A673 (cell line): ENCODE measurements around the gene CCDC157. TPM values are rescaled to one million over a fixed set of nuclear protein-coding genes. Genes with fewer than 3 reads are reported as not detected.

Experiments used
- BruUV-seq: library from RNA; stranded (reverse); fragments of 400-500 nt; replicated peaks from 2 replicates; lab custom pipeline; 2021; lab: Mats Ljungman, UMichigan
- CTCF ChIA-PET: fragments of 300-600 bp; sonication (Branson Sonifier 250); formaldehyde crosslinking; loops from one replicate; lab custom pipeline; 2022; ENCODE audit warnings: antibody characterized with exemption; lab: Charles Lee
- POLR2A ChIA-PET: fragments of 300-600 bp; sonication (Branson Sonifier 250); formaldehyde crosslinking; loops from one replicate; lab custom pipeline; 2022; ENCODE audit warnings: antibody characterized with exemption; ENCODE audit not compliant: low non-redundant PET; lab: Charles Lee
- DNase-seq: peaks from one replicate; pipeline ENCODE4 v3.0.0-alpha.2; 2015; ENCODE audit warnings: low spot score
- H3K27ac ChIP-seq: fragments of 200-600 bp; sonication (generic); 2 replicates; pipeline ENCODE4 v1.5.1; 2016; ENCODE audit warnings: mixed run types, low read depth, mild to moderate bottlenecking, mixed read lengths, antibody characterized with exemption, low read length; ENCODE audit not compliant: poor library complexity, severe bottlenecking
- H3K27me3 ChIP-seq: fragments of 200-600 bp; sonication (generic); replicated peaks from 2 replicates; pipeline ENCODE4 v1.6.1; 2017; ENCODE audit warnings: mixed run types, low read depth, mild to moderate bottlenecking, mixed read lengths, antibody characterized with exemption, low read length; ENCODE audit not compliant: insufficient read depth, poor library complexity
- H3K36me3 ChIP-seq: fragments of 200-600 bp; sonication (generic); 2 replicates; pipeline ENCODE4 v1.6.1; 2016; ENCODE audit warnings: mixed run types, mild to moderate bottlenecking, mixed read lengths, antibody characterized with exemption, low read length; ENCODE audit not compliant: insufficient read depth, poor library complexity, severe bottlenecking
- H3K4me1 ChIP-seq: fragments of 200-600 bp; sonication (generic); 2 replicates; pipeline ENCODE4 v1.6.1; 2017; ENCODE audit warnings: mixed run types, mild to moderate bottlenecking, mixed read lengths, antibody characterized with exemption, low read length; ENCODE audit not compliant: insufficient read depth, poor library complexity, severe bottlenecking
- H3K4me3 ChIP-seq: fragments of 200-600 bp; sonication (generic); 2 replicates; pipeline ENCODE4 v1.5.1; 2016; ENCODE audit warnings: low read depth, mixed run types, mild to moderate bottlenecking, mixed read lengths, low read length; ENCODE audit not compliant: poor library complexity, severe bottlenecking
- H3K9me3 ChIP-seq: fragments of 200-600 bp; sonication (generic); 2 replicates; pipeline ENCODE4 v1.6.1; 2016; ENCODE audit warnings: mixed run types, low read depth, mild to moderate bottlenecking, mixed read lengths, antibody characterized with exemption, low read length; ENCODE audit not compliant: poor library complexity, severe bottlenecking
- CTCF ChIP-seq: fragments of 300-800, 200-600 bp; sonication (generic); conservative IDR thresholded peaks from 2 replicates; pipeline ENCODE4 v1.5.1; 2017; ENCODE audit warnings: low read depth, mild to moderate bottlenecking, antibody characterized with exemption, low read length, moderate library complexity, mixed read lengths
- EZH2 ChIP-seq: fragments of 200-600 bp; sonication (generic); IDR thresholded peaks from 2 replicates; pipeline ENCODE4 v1.6.1; 2017; ENCODE audit warnings: borderline replicate concordance, low read depth, mild to moderate bottlenecking, mixed read lengths, antibody characterized with exemption, low read length; ENCODE audit not compliant: poor library complexity, severe bottlenecking
- intact Hi-C: fragments of 100-400 bp; cut with micrococcal nuclease; formaldehyde crosslinking; loops from one replicate; pipeline ENCODE4 v1.10.0; 2022; ENCODE audit not compliant: unreplicated experiment
- total RNA-seq: library from RNA; stranded (reverse); gene quantifications from 2 replicates; pipeline ENCODE4 v1.2.3, GENCODE V29; 2021

CCDC157 gene
- total RNA-seq, 1 experiment from 2014 or later = 5.7 TPM

- BruUV-seq = no TSS peak
- H3K4me1 ChIP-seq = no peaks in the 10 kb centered on the region
- TF ChIP-seq EZH2 (no peak), CTCF (no peak)
- no peak overlapping the region for H3K27ac ChIP-seq
- ChIA-PET CTCF (no interaction called here), POLR2A (no interaction called here)
- intact Hi-C loops = no loop called here
- DNase-seq = no peak
- H3K36me3 ChIP-seq = no peaks in the 10 kb centered on the region
- no peak overlapping the region for H3K4me3 ChIP-seq
- no peaks in the 10 kb centered on the region for H3K9me3 ChIP-seq
- no peaks in the 10 kb centered on the region for H3K27me3 ChIP-seq
Measured at GRCh38 chr22:30365891-30366290, 9.1 kb downstream of the CCDC157 start.

- no peaks in the 10 kb centered on the region for H3K36me3 ChIP-seq
- DNase-seq = no peak
- no peak overlapping the region for H3K27ac ChIP-seq
Measured at GRCh38 chr22:30368420-30368819, 11.6 kb downstream of the CCDC157 start.

GRCh38 chr22:30370641-30371230, 13.9 kb downstream of the CCDC157 start:
- intact Hi-C loops = no loop called here
- Histone ChIP-seq H3K36me3 (no peaks in the 10 kb centered on the region), H3K4me3 (no peak overlapping the region), H3K4me1 (no peaks in the 10 kb centered on the region), H3K27ac (no peak overlapping the region), H3K27me3 (no peaks in the 10 kb centered on the region), H3K9me3 (no peaks in the 10 kb centered on the region)
- TF ChIP-seq EZH2 (no peak), CTCF (no peak)
- POLR2A ChIA-PET = no interaction called here
- CTCF ChIA-PET = no interaction called here
- no peak for DNase-seq
- BruUV-seq = no TSS peak

More at GRCh38 chr22:30368420-30368819, 11.6 kb downstream of the CCDC157 start:
- no peaks in the 10 kb centered on the region for H3K9me3 ChIP-seq
- no TSS peak for BruUV-seq
- CTCF ChIA-PET = interaction anchor here (0.6 kb wide), 1 partner anchor 19 kb away, joined by 4 read pairs; no protein-coding TSS in a partner anchor
- intact Hi-C loops = no loop called here
- POLR2A ChIA-PET = no interaction called here
- H3K4me3 ChIP-seq = no peak overlapping the region
- no peak for TF ChIP-seq CTCF
- TF ChIP-seq EZH2 = no peak
- no peaks in the 10 kb centered on the region for H3K27me3 ChIP-seq
- H3K4me1 ChIP-seq = no peaks in the 10 kb centered on the region
